KOPT-K1 (cell line): ENCODE results near the gene DDX54.
A peak's percentile ranks its signal among the peaks of the same experiment; 100 is the strongest.

Experiments used
- H3K27ac ChIP-seq: fragments of 200-600 bp; sonication (generic); 2 replicates; pipeline ENCODE4 v1.5.1; 2016; ENCODE audit warnings: antibody characterized with exemption, mild to moderate bottlenecking, low read depth, low read length; ENCODE audit not compliant: poor library complexity, severe bottlenecking
- H3K36me3 ChIP-seq: fragments of 200-600 bp; sonication (generic); 2 replicates; pipeline ENCODE4 v1.5.1; 2017; ENCODE audit warnings: antibody characterized with exemption, mild to moderate bottlenecking, low read length, moderate library complexity; ENCODE audit not compliant: insufficient read depth
- H3K9me3 ChIP-seq: fragments of 200-600 bp; sonication (generic); 2 replicates; pipeline ENCODE4 v1.5.1; 2017; ENCODE audit warnings: antibody characterized with exemption, low read length, mild to moderate bottlenecking; ENCODE audit not compliant: insufficient read depth, poor library complexity, severe bottlenecking

The DDX54 gene

DNA sequence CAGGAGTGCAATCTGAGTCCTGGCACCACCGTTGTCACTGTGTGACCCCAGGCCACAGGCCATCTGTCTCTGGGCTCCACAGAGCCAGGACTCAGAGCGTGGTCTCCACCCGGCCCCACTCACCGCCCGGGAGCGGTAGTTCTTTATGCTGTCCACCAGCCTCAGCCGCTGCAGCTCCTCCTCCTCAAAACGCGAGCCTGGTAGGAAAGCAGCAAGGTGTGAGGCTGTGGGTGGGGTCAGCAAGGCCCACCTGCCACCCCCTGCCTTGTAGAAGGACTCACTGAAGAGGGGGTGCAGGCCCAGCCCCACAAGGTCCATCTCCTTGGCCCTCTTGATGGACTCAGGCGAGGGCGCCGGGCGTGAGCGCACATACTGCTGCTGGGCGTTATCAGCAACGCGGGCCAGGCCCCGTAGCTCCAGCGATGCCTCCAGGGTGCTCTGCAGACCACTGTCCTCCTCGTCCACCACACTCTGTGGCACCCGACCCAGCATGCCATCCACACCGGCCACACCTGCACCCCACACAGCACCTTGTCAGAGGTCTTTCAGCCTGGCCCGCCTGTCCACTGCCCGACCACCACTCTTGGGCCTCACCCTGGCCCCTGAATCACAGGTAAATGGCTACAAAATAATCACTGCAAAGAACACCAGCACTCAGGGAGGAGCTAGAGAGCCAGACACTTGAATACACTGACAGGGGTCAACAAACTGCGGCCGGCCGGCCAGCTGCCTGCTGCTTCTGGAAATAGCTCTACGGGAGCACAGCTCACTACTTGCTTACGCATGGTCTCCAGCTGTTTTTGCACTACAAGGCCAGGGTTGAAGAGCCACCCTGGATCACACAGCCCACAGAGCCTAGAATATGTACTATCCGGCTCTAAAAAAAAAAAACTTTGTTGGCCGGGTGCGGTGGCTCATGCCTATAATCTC lies 19.5 kb downstream of the DDX54 start:
- H3K27ac ChIP-seq: no peak overlapping the region
- H3K9me3 ChIP-seq: no peaks in the 10 kb centered on the region
- peaks cover 98% of the 10 kb centered on the region for H3K36me3 ChIP-seq

DNA sequence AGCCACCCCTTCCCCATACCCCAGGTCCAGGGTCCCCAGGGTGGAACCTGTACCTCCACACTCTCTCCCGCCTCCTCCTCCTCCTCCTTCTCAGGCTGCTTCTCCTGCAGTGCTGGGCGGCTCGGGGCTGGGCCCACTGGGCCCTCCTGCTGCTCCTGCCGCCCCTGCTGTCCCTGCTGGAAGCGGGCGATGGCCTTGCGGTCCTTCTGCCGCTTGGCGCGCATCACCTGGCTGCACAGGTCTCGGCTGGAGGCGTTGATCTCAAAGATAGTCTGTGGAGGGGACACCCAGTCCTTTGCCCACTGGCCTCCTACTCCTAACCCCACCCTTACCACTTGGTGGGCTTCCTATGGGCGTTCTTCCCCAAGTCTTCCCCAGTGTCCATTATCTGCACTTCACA lies 21.3 kb downstream of the DDX54 start:
- Histone ChIP-seq H3K9me3 (no peaks in the 10 kb centered on the region), H3K27ac (no peak overlapping the region), H3K36me3 (peaks cover 98% of the 10 kb centered on the region)

DNA sequence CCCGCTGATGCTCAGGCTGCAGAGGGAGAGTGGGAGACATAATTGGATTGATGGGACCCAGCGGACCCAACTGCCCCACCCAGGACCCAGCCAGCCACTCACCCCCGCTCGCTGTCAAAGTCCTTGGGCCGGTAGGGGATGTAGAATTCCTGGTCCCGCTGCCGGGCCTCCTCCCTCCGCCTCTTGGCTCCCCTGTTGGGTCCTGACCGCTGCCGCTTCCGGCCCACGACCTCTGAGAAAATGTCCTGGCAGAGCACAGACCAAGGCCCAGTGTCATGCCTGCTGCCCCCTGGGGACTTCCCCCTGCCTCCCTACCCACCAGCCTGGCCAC lies 22.3 kb downstream of the DDX54 start:
- Histone ChIP-seq H3K9me3 (no peaks in the 10 kb centered on the region), H3K36me3 (peaks cover 98% of the 10 kb centered on the region), H3K27ac (no peak overlapping the region)

DNA sequence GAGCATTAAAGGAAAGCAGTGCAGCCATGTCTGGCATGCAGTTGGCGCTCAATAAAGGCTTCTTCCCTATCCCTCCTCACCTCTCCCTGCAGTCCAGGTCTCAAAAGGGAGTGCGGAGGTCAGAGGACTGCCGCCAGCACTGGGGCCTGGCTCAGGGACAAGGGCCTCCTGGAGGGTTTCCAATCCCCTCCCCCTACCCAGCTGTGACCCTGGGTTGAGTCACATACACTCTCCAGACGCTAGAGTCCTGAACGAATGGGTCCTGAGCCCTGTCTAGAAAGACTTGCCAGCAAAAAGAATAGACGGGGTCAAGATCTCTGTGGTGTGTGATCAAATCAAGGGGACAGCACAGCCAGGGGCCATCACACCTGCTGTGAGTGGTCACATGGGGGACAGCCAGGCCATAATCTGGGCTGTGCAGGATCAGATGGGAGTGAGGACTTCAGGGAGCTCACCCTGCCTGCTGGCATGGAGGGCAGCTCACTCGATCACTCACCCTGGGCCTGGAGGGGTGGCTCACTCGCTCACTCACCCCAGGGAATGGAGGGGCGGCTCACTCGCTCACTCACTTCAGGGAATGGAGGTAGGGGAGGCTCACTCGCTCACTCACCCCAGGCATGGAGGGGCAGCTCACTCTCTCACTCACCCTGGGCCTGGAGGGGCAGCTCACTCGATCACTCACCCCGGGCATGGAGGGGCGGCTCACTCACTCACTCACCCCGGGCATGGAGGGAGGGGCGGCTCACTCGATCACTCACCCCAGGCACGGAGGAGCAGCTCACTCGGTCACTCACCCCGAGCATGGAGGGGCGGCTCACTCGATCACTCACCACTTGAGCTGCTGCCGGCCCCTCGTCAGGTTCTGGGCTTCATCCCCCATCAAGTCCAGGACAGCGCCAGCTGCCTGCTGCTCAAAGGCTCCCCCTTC lies 22.9 kb downstream of the DDX54 start:
- H3K27ac ChIP-seq: no peak overlapping the region

DNA sequence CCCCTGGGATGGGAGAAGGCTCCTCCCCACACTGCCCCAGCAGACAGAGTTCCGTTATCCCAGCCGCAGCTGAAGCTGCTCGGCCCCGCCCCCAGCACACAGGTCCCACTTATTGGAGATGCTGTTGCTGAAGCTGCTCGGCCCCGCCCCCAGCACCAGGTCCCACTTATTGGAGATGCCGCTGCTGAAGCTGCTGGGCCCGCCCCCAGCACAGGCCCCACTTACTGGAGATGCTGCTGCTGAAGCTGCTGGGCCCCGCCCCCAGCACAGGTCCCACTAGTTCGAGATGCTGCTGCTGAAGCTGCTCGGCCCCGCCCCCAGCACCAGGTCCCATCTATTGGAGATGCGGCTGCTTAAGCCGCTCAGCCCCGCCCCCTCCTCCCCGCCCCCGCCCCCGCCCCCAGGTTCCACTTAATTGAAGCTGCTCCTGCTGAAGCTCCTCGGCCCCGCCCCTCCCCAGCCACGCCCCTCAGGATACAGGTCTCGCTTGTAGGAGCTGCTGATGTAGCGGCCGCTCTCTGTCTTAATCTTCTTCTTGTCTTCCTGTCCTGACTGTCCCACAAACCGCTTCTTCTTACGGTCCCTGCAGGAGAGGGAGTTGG lies 23.8 kb downstream of the DDX54 start:
- no peaks in the 10 kb centered on the region for H3K9me3 ChIP-seq
- no peak overlapping the region for H3K27ac ChIP-seq
- H3K36me3 ChIP-seq: peaks cover 98% of the 10 kb centered on the region

More for the DNA sequence above, 22.9 kb downstream of the DDX54 start:
- H3K9me3 ChIP-seq: no peaks in the 10 kb centered on the region
- peaks cover 98% of the 10 kb centered on the region for H3K36me3 ChIP-seq

DNA sequence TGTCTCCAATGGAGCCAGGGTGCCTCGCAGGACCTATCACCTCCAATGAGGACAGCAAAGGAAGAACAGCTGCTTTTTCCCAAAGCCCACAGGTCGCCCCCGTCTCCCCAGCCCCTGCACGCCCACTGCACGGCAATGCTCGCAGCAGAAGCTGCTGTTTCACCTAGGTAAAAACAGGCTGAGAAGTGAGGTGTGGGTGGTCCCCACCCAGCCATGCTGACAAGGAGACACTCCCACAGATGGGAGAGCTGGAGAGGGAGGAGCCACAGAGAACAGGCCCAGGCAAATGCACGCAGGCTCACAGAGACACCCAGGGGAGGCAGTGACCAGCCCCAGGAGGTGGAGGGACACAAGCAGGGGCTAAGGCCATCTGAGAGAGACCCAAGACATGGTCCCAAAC lies 25.3 kb downstream of the DDX54 start:
- Histone ChIP-seq H3K9me3 (no peaks in the 10 kb centered on the region), H3K36me3 (peaks cover 87% of the 10 kb centered on the region), H3K27ac (no peak overlapping the region)

DNA sequence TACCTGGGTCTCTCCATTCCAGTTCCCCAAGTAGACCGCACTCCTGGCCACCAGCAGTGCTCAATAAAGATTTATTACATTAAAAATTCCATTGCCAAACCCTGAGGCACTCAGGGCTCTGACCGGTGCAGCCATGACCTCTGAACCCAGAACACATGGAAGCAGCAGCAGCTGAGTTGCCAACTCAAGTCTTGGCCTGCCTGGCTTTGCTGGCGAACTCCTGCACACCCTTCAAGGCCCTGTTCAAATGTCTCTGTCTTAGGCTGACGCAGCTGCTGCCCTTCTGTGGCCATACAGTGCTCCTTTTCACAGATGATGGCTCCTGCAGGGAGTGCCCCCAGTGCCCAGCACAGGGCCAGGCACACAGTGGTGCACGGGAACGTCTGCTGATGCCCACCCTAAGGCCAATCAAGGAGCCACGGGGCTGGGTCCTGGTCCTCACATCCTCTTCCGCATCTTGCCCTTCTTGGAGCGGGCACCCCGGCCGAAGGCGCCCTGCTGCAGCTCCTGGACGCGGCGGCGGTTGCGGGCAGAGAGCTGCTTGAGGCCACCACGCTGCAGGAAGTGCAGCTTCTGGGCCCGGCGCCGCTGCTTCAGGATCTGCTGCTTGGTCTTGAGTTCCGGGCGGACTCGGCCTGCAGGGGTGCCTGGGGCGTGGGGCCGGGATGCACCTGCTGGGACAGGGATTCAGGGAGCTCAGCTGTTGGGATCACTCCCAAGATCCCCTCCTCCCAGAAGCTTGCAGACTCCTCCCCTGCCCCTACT lies 26.7 kb downstream of the DDX54 start:
- no peak overlapping the region for H3K27ac ChIP-seq

DNA sequence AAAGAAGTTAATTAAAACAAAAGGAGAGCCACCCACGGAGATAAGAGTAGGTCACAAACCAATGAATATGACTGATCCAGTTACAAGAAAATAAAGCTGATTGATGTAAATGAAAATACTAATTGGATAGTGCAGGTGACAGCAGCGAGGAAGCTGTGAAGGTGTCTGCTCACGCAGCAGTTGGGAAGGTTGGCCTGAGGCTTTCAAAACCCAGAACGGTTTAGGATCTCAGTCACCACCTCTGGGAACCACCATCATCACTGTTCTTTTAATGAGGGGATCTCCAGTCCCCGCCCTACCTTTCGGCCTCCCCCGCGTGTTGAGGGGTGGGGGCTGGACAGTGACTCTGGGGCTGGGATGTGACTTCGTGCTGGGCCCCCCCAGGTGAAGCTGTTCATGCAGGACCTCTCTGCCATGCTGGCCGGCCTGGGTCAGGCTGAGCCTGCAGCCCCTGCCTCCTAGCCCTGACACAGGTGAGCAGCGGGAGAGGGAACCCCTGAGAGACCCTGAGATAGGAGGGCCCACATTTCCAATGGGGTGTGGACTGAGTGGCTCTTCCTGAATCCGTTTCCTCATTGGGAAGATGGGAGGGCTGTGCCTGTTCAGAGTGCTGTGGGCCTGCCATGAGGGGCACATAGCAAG lies 27.9 kb downstream of the DDX54 start:
- no peak overlapping the region for H3K27ac ChIP-seq
- H3K9me3 ChIP-seq: no peaks in the 10 kb centered on the region
- H3K36me3 ChIP-seq: peaks cover 61% of the 10 kb centered on the region

More for the DNA sequence above, 26.7 kb downstream of the DDX54 start:
- Histone ChIP-seq H3K9me3 (no peaks in the 10 kb centered on the region), H3K36me3 (peaks cover 74% of the 10 kb centered on the region)

DNA sequence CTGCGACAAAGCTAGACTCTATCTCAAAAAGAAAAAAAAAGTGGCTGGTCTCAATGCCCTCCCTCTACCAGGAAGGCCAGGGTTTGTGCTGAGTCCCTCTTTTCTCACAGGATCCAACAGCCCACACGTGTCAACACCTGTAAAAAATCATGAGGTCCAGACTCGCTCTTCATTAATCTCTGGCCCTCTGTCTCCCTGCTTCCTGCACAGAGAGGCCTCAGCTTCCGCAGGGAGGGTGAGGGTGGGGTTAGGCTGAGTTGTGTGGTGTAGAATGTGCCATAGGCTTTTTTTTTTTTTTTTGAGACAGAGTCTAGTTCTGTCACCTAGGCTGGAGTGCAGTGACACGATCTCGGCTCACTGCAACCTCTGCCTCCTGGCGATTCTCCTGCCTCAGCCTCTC lies 29.6 kb downstream of the DDX54 start:
- Histone ChIP-seq H3K36me3 (peaks cover 46% of the 10 kb centered on the region), H3K9me3 (no peaks in the 10 kb centered on the region), H3K27ac (peak overlapping the region; percentile 42)

DNA sequence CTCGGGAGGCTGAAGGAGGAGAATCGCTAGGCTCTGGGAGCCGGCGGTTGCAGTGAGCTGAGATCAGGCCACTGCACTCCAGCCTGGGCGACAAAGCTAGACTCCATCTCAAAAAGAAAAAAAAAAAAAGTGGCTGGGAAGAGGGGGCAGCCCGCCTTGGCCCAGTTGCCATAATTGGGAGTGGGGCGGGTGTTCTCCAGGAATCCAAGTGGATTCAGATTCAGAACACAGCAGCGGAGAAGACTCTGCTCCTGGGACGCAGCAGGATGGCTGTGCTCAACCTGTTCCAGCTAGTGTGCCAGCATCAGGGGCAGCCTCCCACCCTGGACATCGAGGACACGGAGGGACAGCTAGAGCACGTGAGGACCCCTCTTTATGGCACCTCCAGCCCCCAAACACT lies 30.2 kb downstream of the DDX54 start:
- H3K36me3 ChIP-seq: peaks cover 40% of the 10 kb centered on the region
- H3K9me3 ChIP-seq: no peaks in the 10 kb centered on the region
- peak overlapping the region; percentile 42 for H3K27ac ChIP-seq

DNA sequence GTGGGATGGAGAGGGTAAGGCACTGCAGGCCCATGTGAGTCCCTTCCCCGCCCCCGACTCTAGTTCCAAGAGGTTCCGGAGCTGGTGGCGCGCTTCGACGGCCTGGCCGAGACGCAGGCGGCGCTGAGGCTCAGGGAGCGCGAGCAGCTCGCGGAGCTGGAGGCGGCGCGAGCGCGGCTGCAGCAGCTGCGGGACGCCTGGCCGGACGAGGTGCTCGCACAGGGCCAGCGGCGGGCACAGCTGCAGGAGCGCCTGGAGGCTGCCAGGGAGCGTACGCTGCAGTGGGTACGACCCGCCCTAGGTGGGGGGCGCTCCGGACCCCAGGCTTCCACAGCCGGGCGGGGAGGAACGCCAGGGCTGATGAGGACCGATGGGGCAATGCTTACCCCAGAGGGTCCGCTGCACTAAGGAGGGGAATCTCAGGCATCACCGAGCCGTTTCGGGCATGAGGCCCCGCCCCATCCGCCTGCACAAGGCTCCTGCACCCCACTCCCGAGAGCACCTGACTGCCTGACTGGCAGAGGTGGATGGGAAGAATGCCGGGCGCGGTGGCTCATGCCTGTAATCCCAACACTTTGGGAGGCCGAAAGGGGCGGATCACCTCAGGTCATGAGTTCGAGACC lies 30.8 kb downstream of the DDX54 start:
- H3K27ac ChIP-seq: no peak overlapping the region
- H3K9me3 ChIP-seq: no peaks in the 10 kb centered on the region
- peaks cover 34% of the 10 kb centered on the region for H3K36me3 ChIP-seq

DNA sequence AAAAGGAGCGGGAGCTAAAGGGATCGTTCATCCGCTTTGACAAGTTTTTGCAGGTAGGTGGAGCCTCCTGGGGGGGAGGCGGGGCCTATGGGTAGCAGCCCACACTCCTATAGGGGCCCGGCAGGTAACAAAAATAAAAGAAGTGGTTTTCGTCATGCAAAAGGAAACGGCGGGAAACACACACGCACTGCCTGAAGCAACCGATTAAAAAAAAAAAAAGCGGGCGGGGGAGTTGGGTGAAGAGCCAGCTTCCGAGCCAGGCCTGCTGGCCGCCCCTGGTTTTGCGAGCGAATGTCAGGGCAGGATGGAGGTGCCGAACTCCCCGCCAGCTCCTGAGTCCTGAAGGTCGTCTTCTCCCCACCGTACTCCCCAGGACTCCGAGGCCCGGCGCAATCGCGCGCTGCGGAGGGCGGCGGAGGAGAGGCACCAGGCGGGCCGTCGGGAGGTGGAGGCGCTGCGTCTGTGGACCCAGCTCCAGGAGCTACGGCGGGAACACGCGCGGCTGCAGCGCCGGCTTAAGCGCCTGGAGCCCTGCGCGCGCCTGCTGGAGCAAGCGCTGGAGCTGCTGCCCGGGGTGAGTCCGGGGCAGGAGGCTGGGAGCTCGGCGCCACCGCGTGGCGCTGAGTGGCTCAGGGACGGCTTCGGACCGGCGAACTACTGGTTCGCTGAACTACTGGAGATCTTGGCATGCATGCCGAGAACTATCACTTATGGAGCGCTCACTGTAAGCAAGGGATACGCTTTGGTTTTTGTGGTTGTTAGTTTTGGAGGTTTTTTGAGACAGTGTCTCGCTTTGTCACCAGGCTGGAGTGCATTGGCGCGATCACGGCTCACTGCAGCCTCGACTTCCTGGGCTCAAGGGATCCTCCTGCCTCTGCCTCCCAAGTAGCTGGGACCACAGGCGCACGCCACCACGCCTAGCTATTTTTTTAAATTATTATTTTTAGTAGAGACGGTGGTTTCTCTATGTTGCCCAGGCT lies 32.2 kb downstream of the DDX54 start:
- H3K9me3 ChIP-seq: no peaks in the 10 kb centered on the region
- H3K27ac ChIP-seq: peak overlapping the region; percentile 77
- peaks cover 21% of the 10 kb centered on the region for H3K36me3 ChIP-seq
